Activated CD8-positive, alpha-beta T cell treated with anti-CD3 and anti-CD28 coated beads for 36 hours (primary cell): ENCODE results near the gene TFPI. TPM values are rescaled to one million over a fixed set of nuclear protein-coding genes. Genes with fewer than 3 reads are reported as not detected.

ENCODE experiments used
- ATAC-seq: fragments of 200-7000 bp; cut with Tn5 transposase; one replicate; pipeline ENCODE4 v1.10.0; 2021; ENCODE audit warnings: mild to moderate bottlenecking, moderate library complexity
- CTCF ChIA-PET: fragments of 350-600 bp; sonication (Branson Sonifier 250); formaldehyde crosslinking; loops from one replicate; lab custom pipeline; 2021; ENCODE audit warnings: antibody characterized with exemption; lab: Charles Lee
- POLR2A ChIA-PET: fragments of 350-600 bp; sonication (Branson Sonifier 250); formaldehyde crosslinking; loops from one replicate; lab custom pipeline; 2021; ENCODE audit warnings: antibody characterized with exemption; lab: Charles Lee
- DNase-seq: peaks from one replicate; pipeline ENCODE4 v3.0.0-alpha.2; 2020
- H3K27ac Mint-ChIP-seq: one replicate; pipeline ENCODE4 v1.8.0; 2021; ENCODE audit warnings: mild to moderate bottlenecking, mixed read lengths
- H3K27me3 Mint-ChIP-seq: one replicate; pipeline ENCODE4 v1.8.0; 2021; ENCODE audit warnings: mixed read lengths
- H3K36me3 Mint-ChIP-seq: one replicate; pipeline ENCODE4 v1.8.0; 2021; ENCODE audit warnings: low read depth, mixed read lengths
- H3K4me1 Mint-ChIP-seq: one replicate; pipeline ENCODE4 v1.8.0; 2021; ENCODE audit warnings: low read depth, mixed read lengths
- H3K4me3 Mint-ChIP-seq: one replicate; pipeline ENCODE4 v1.8.0; 2021; ENCODE audit warnings: mild to moderate bottlenecking, moderate library complexity, mixed read lengths
- H3K9me3 Mint-ChIP-seq: one replicate; pipeline ENCODE4 v1.8.0; 2021; ENCODE audit warnings: mixed read lengths
- CTCF ChIP-seq: fragments of 200-600 bp; IDR thresholded peaks from one replicate; pipeline ENCODE4 v1.8.0; 2022; ENCODE audit warnings: antibody characterized with exemption, mild to moderate bottlenecking
- intact Hi-C: fragments of 100-400 bp; cut with micrococcal nuclease; formaldehyde crosslinking; loops from one replicate; pipeline ENCODE4 v1.10.0; 2022
- total RNA-seq, 2 experiments: library from RNA; stranded (reverse); gene quantifications; one replicate each; pipeline ENCODE4 v1.2.3, GENCODE V29; 2021

TFPI gene
- total RNA-seq, 2 experiments from 2014 or later, result not detected

DNA sequence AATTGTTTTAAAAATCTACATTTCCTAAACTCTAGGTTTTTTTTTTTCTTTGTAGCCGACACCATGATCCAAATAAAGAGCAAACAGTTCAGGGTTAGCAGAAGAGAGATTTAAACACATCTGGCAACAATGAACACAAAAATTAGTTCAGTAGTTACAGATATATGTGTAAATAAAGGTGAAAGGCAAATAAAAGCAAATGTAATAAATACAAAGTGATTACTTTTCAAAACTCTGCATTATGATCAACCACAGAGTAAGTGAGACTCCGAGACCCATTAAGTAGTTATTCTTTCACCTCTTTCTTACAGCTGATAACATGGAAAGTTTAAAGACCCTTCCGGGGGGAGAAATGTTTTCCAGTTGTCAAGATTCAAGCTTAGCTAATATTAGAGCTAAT is 106.9 kb downstream of the TFPI start:
- DNase-seq (no peak), ATAC-seq (no peak)
- Mint-ChIP-seq H3K4me1 (peaks cover 9% of the 10 kb centered on the region), H3K4me3 (peak overlapping the region; percentile 47), H3K9me3 (no peaks in the 10 kb centered on the region), H3K27me3 (no peaks in the 10 kb centered on the region), H3K27ac (no peak overlapping the region), H3K36me3 (no peaks in the 10 kb centered on the region)
- intact Hi-C loops, result no loop called here
- POLR2A ChIA-PET, result no interaction called here
- no peak for TF ChIP-seq CTCF
- CTCF ChIA-PET, result interaction anchor here (1.2 to 1.8 kb wide), 3 partner anchors 9 to 585 kb away, joined by 5 to 8 read pairs (median 6); no protein-coding TSS in a partner anchor

- Mint-ChIP-seq H3K4me1 (peaks cover 9% of the 10 kb centered on the region), H3K36me3 (no peaks in the 10 kb centered on the region), H3K9me3 (no peaks in the 10 kb centered on the region), H3K27me3 (no peaks in the 10 kb centered on the region), H3K27ac (no peak overlapping the region), H3K4me3 (no peak overlapping the region)
- ATAC-seq (no peak), DNase-seq (no peak)
- TF ChIP-seq CTCF, result no peak
- ChIA-PET POLR2A (no interaction called here), CTCF (no interaction called here)
- intact Hi-C loops, result no loop called here
These were observed 107.5 kb downstream of the TFPI start for GRCh38 chr2:187446711-187447110.

DNA sequence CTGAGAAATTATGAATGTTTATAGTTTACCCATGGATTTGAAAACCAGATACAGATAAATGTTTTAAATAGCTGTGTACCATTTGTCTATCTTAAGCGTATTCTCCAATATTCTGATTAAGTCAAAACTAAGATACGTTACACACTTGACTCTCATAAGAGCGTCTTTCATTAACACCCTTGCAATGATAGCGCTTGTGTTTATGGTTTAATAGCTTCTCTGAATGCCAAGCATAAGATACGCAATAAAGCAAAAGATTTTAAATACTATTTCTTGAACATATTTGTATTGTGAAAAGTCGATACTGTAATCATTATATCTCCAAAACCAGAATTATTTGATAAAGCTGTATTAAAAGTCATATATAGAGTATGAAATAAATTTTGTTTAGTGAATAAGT is 109.2 kb downstream of the TFPI start:
- no peak for TF ChIP-seq CTCF
- H3K27me3 Mint-ChIP-seq, result no peaks in the 10 kb centered on the region
- no peaks in the 10 kb centered on the region for H3K36me3 Mint-ChIP-seq
- H3K4me1 Mint-ChIP-seq, result peaks cover 9% of the 10 kb centered on the region
- no peak for ATAC-seq
- H3K27ac Mint-ChIP-seq, result no peak overlapping the region
- intact Hi-C loops, result no loop called here
- no peaks in the 10 kb centered on the region for H3K9me3 Mint-ChIP-seq
- CTCF ChIA-PET, result no interaction called here
- POLR2A ChIA-PET, result no interaction called here
- H3K4me3 Mint-ChIP-seq, result no peak overlapping the region
- DNase-seq, result no peak

- Mint-ChIP-seq H3K4me3 (no peak overlapping the region), H3K27ac (no peak overlapping the region), H3K36me3 (no peaks in the 10 kb centered on the region), H3K27me3 (no peaks in the 10 kb centered on the region), H3K9me3 (no peaks in the 10 kb centered on the region), H3K4me1 (peaks cover 3% of the 10 kb centered on the region)
- TF ChIP-seq CTCF, result no peak
- POLR2A ChIA-PET, result no interaction called here
- intact Hi-C loops, result no loop called here
- CTCF ChIA-PET, result no interaction called here
- no peak for ATAC-seq
- DNase-seq, result no peak
These were observed 111.5 kb downstream of the TFPI start for GRCh38 chr2:187442778-187443177.

GRCh38 chr2:187442378-187442777 is 111.9 kb downstream of the TFPI start:
- ChIA-PET POLR2A (no interaction called here), CTCF (no interaction called here)
- Mint-ChIP-seq H3K4me1 (peaks cover 3% of the 10 kb centered on the region), H3K36me3 (no peaks in the 10 kb centered on the region), H3K4me3 (no peak overlapping the region), H3K27me3 (no peaks in the 10 kb centered on the region), H3K9me3 (no peaks in the 10 kb centered on the region), H3K27ac (no peak overlapping the region)
- no peak for TF ChIP-seq CTCF
- intact Hi-C loops, result no loop called here
- DNase-seq (no peak), ATAC-seq (no peak)
